ENCODE data around the gene SEMA6B.

SEMA6B gene

DNA sequence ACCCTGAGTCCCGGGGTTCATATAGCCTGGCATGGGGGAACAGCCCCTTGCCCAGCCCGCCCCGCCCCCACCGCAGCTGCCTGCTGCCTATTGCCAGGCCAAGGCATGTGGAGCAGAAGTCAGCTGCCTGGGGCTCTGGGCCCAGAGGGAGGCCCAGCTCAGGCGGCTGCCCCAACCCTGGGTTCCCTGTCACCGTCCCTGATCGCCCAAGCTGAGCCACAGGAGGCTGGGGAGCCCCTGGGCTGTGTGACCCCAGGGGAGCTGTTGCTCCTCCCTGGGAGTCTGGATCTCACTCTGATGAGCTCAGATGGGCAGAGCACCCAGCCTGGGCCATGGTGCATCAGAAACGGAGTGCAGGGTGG, 42.6 kb downstream of the SEMA6B start:
- no peak overlapping the region for H3K9ac ChIP-seq (ENCODE audit: low read depth, low read length)
- peaks cover 63% of the 10 kb centered on the region for H3K27me3 ChIP-seq (ENCODE audit: insufficient read depth, low read length)
- H3K4me3 ChIP-seq (ENCODE audit: low read length) = no peak overlapping the region
- no peaks in the 10 kb centered on the region for H3K4me1 ChIP-seq (ENCODE audit: insufficient read depth, low read length)
- H3K9me3 ChIP-seq (ENCODE audit: insufficient read depth, low read depth, low read length) = no peaks in the 10 kb centered on the region
- no peak overlapping the region for H3K27ac ChIP-seq (ENCODE audit: low read length)
- H3K36me3 ChIP-seq (ENCODE audit: insufficient read depth, low read depth, low read length) = no peaks in the 10 kb centered on the region

DNA sequence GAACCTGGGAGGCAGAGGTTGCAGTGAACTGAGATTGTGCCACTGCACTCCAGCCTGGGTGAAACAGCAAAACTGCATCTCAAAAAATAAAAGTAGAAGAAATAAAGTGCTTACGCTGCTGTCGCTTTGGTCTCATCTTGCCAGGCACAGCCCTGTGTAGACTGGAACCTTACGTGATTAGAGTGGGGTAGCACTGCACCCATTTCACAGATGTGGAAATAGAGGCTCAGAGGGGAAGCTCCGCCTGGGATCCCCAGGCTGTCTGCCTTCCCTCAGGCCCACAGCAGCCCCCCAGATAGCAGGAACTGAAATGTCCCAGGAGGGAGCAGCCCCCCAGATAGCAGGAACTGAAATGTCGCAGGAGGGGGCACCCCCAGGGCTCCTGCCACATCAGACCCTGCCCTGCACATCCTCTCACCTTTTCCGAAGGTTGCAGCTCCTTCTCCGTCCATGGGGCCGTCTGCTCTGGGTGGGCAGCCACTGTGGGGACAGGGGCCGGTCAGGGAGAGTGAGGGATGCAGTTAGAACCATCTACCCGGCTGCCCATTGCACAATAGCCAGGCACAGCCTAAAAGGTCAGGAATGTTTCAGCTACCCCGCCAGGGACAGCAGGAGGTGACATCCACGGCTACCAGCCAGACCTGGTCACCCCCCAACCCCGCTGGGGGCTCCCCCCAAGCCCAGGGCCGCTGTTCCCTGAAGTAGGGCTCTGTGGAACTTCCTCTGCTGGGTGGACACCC, 43.1 kb downstream of the SEMA6B start:
- H3K27ac ChIP-seq (ENCODE audit: low read length) = no peak overlapping the region
- no peaks in the 10 kb centered on the region for H3K4me1 ChIP-seq (ENCODE audit: insufficient read depth, low read length)
- no peak overlapping the region for H3K9ac ChIP-seq (ENCODE audit: low read depth, low read length)
- peaks cover 63% of the 10 kb centered on the region for H3K27me3 ChIP-seq (ENCODE audit: insufficient read depth, low read length)
- no peak overlapping the region for H3K4me3 ChIP-seq (ENCODE audit: low read length)
- no peaks in the 10 kb centered on the region for H3K36me3 ChIP-seq (ENCODE audit: insufficient read depth, low read depth, low read length)
- no peaks in the 10 kb centered on the region for H3K9me3 ChIP-seq (ENCODE audit: insufficient read depth, low read depth, low read length)

DNA sequence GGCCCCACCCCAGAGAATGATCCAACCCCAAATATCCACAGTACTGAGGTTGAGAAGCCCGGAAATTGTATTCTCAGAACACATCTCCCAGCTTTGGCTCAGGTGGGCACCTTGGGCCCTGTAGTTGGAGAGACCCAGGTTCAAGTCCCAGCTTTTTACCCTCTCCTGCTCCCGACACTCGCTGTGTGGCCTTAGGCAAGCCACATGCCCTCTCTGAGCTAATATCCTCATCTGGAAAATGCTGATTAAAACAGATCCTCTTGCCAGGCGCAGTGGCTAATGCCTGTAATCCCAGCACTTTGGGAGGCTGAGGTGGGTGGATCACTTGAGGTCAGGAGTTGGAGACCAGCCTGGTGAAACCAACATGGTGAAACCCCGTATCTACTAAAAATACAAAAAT, 43.8 kb downstream of the SEMA6B start:
- H3K9ac ChIP-seq (ENCODE audit: low read depth, low read length) = no peak overlapping the region
- no peak overlapping the region for H3K4me3 ChIP-seq (ENCODE audit: low read length)
- H3K36me3 ChIP-seq (ENCODE audit: insufficient read depth, low read depth, low read length) = no peaks in the 10 kb centered on the region
- H3K27me3 ChIP-seq (ENCODE audit: insufficient read depth, low read length) = peaks cover 65% of the 10 kb centered on the region
- no peak overlapping the region for H3K27ac ChIP-seq (ENCODE audit: low read length)
- no peaks in the 10 kb centered on the region for H3K4me1 ChIP-seq (ENCODE audit: insufficient read depth, low read length)
- no peaks in the 10 kb centered on the region for H3K9me3 ChIP-seq (ENCODE audit: insufficient read depth, low read depth, low read length)

DNA sequence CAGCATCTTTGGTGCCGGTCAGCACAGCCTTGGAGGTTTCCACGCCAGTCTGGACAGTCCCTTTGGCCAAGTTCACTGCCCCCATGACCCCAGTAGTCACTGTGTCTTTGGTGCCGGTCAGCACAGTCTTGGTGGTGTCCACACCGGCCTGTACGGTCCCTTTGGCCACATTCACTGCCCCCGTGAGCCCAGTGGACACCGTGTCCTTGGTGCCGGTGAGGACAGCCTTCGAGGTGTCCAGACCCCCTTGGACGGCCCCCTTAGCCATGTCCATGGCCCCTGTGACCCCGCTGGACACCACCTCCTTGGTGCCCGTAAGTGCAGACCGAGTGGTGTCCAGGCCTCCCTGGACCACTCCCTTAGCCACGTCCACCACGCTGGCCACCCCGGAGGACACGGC, 46.2 kb downstream of the SEMA6B start:
- H3K4me3 ChIP-seq (ENCODE audit: low read length) = no peak overlapping the region
- H3K36me3 ChIP-seq (ENCODE audit: insufficient read depth, low read depth, low read length) = no peaks in the 10 kb centered on the region
- H3K27me3 ChIP-seq (ENCODE audit: insufficient read depth, low read length) = peaks cover 60% of the 10 kb centered on the region
- no peak overlapping the region for H3K9ac ChIP-seq (ENCODE audit: low read depth, low read length)
- no peak overlapping the region for H3K27ac ChIP-seq (ENCODE audit: low read length)
- H3K4me1 ChIP-seq (ENCODE audit: insufficient read depth, low read length) = no peaks in the 10 kb centered on the region
- no peaks in the 10 kb centered on the region for H3K9me3 ChIP-seq (ENCODE audit: insufficient read depth, low read depth, low read length)

DNA sequence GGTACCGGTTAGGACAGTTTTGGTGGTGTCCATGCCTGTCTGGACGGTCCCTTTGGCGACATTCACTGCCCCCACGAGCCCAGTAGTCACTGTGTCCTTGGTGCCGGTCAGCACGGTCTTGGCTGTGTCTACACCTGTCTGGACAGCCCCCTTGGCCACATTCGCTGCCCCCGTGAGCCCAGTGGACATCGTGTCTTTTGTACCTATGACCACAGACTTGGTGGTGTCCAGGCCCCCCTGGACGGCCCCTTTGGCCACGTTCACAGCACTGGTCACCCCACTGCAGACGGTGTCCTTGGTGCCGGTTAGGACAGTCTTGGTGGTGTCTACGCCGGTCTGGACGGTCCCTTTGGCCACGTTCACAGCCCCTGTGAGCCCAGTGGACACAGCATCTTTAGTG, 47.4 kb downstream of the SEMA6B start:
- Histone ChIP-seq H3K9me3 (ENCODE audit: insufficient read depth, low read depth, low read length) (no peaks in the 10 kb centered on the region), H3K9ac (ENCODE audit: low read depth, low read length) (no peak overlapping the region), H3K4me1 (ENCODE audit: insufficient read depth, low read length) (no peaks in the 10 kb centered on the region), H3K4me3 (ENCODE audit: low read length) (no peak overlapping the region), H3K27ac (ENCODE audit: low read length) (no peak overlapping the region), H3K27me3 (ENCODE audit: insufficient read depth, low read length) (peaks cover 67% of the 10 kb centered on the region), H3K36me3 (ENCODE audit: insufficient read depth, low read depth, low read length) (no peaks in the 10 kb centered on the region)

DNA sequence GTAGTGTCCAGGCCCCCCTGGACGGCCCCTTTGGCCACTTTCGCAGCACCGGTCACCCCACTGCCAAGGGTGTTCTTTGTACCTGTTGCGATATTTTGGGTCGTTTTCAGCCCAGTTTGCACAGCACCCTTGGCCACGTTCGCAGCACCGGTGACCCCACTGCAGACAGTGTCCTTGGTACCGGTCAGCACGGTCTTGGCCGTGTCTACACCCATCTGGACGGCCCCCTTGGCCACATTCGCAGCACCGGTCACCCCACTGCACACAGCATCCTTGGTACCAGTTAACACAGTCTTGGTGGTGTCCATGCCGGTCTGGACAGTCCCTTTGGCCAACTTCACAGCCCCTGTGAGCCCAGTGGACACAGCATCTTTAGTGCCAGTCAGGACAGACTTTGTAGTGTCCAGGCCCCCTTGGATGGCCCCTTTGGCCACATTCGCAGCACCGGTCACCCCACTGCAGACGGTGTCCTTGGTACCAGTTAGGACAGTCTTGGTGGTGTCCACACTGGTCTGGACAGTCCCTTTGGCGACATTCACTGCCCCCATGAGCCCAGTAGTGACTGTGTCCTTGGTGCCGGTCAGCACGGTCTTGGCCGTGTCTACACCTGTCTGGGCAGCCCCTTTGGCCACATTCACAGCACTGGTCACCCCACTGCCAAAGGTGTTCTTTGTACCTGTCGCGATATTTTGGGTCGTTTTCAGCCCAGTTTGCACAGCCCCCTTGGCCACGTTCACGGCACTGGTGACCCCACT, 48.0 kb downstream of the SEMA6B start:
- H3K9ac ChIP-seq (ENCODE audit: low read depth, low read length) = no peak overlapping the region
- no peaks in the 10 kb centered on the region for H3K36me3 ChIP-seq (ENCODE audit: insufficient read depth, low read depth, low read length)
- no peaks in the 10 kb centered on the region for H3K9me3 ChIP-seq (ENCODE audit: insufficient read depth, low read depth, low read length)
- no peaks in the 10 kb centered on the region for H3K4me1 ChIP-seq (ENCODE audit: insufficient read depth, low read length)
- H3K27ac ChIP-seq (ENCODE audit: low read length) = no peak overlapping the region
- H3K4me3 ChIP-seq (ENCODE audit: low read length) = no peak overlapping the region
- H3K27me3 ChIP-seq (ENCODE audit: insufficient read depth, low read length) = peaks cover 69% of the 10 kb centered on the region

DNA sequence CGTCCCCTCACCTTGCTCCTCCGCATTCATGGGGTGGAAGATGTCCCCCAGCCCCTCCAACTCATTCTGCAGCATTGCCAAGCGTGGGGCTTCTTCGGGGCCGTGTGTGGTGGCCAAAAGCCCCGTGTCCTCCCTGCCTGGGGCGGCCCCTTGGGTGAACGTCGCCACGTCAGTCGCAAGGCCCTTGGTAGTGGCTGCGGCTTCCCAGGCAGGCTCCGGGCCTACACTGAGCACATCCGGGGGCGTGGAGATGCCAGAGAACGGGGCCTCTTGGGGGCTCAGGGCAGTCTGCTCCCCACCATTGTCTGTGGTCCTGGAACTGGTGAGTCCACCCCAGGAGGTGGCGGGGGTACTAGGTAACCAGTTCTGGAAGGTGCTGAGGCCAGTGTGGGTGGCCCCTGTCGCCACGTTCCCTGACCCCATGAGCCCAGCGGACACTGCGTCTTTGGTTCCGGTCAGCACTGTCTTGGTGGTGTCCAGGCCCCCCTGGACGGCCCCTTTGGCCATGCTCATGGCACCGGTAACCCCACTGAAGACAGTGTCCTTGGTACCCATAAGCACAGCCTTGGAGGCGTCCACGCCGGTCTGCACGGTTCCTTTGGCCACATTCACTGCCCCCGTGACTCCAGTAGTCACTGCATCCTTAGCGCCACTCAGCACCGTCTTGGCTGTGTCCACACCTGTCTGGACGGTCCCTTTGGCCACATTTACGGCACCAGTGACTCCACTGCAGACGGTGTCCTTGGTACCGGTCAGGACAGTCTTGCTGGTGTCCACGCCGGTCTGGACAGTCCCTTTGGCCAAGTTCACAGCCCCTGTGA, 48.8 kb downstream of the SEMA6B start:
- H3K36me3 ChIP-seq (ENCODE audit: insufficient read depth, low read depth, low read length) = no peaks in the 10 kb centered on the region
- no peak overlapping the region for H3K27ac ChIP-seq (ENCODE audit: low read length)
- H3K4me1 ChIP-seq (ENCODE audit: insufficient read depth, low read length) = no peaks in the 10 kb centered on the region
- H3K27me3 ChIP-seq (ENCODE audit: insufficient read depth, low read length) = peaks cover 62% of the 10 kb centered on the region
- no peak overlapping the region for H3K9ac ChIP-seq (ENCODE audit: low read depth, low read length)
- no peaks in the 10 kb centered on the region for H3K9me3 ChIP-seq (ENCODE audit: insufficient read depth, low read depth, low read length)
- no peak overlapping the region for H3K4me3 ChIP-seq (ENCODE audit: low read length)

DNA sequence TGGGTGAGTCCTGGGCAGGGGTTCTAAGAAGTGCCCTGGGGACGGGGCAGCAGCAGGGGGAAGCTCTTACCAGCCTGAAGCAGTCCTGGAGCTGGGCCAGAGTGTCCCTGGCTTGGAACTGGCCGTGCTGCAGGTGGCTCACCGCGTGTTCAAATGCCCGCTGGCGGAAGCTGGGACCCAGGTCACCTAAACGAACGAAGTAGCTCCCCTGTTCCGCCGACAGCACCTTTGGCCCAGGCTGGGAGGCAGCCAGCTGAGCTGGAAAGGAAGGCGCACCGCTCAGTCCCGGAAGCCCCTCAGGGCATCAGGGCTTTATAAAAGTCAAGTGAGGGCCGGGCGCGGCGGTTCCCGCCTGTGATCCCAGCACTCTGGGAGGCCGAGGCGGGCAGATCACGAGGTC, 50.8 kb downstream of the SEMA6B start:
- Histone ChIP-seq H3K9ac (ENCODE audit: low read depth, low read length) (no peak overlapping the region), H3K36me3 (ENCODE audit: insufficient read depth, low read depth, low read length) (peaks cover 9% of the 10 kb centered on the region), H3K27me3 (ENCODE audit: insufficient read depth, low read length) (peaks cover 52% of the 10 kb centered on the region), H3K4me3 (ENCODE audit: low read length) (no peak overlapping the region), H3K4me1 (ENCODE audit: insufficient read depth, low read length) (no peaks in the 10 kb centered on the region), H3K9me3 (ENCODE audit: insufficient read depth, low read depth, low read length) (no peaks in the 10 kb centered on the region), H3K27ac (ENCODE audit: low read length) (no peak overlapping the region)

DNA sequence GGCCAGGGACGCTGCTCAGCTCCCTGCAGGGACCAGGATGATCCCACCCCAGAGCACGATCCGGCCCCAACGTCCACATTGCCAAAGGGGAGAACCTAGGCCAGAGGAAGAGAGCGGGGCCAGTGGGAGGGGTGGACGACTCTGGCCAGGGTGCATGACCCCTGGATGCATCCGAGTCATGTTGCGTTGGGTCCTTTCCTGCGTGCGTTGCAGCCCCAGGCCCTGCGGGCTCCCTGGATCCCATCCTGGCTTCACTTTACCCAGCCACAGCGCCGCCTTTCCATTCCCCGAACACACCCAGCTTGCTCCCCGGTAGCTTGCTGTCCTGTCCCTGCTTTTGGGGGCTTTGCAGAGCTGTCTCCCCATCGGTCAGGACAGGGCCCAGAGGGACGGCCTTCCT, 51.7 kb downstream of the SEMA6B start:
- Histone ChIP-seq H3K9ac (ENCODE audit: low read depth, low read length) (no peak overlapping the region), H3K36me3 (ENCODE audit: insufficient read depth, low read depth, low read length) (peaks cover 9% of the 10 kb centered on the region), H3K27ac (ENCODE audit: low read length) (no peak overlapping the region)

DNA sequence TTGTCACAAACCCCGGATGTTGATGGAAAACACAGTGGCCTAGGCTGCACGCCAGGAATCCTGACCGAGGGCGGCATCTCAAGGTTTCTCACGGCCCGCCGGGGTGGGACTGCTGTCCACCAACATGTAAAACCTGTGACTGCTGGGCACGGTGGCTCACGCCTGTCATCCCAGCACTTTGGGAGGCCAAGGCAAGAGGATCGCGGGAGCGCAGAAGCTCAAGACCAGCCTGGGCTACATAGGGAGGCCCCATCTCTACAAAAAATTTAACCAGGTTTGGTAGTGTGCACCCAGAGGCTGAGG, 52.4 kb downstream of the SEMA6B start:
- H3K4me1 ChIP-seq (ENCODE audit: insufficient read depth, low read length) = no peaks in the 10 kb centered on the region
- H3K9me3 ChIP-seq (ENCODE audit: insufficient read depth, low read depth, low read length) = no peaks in the 10 kb centered on the region
- no peak overlapping the region for H3K4me3 ChIP-seq (ENCODE audit: low read length)
- no peak overlapping the region for H3K27ac ChIP-seq (ENCODE audit: low read length)
- peaks cover 16% of the 10 kb centered on the region for H3K36me3 ChIP-seq (ENCODE audit: insufficient read depth, low read depth, low read length)
- H3K27me3 ChIP-seq (ENCODE audit: insufficient read depth, low read length) = peaks cover 36% of the 10 kb centered on the region
- H3K9ac ChIP-seq (ENCODE audit: low read depth, low read length) = no peak overlapping the region

More for the DNA sequence above, 51.7 kb downstream of the SEMA6B start:
- Histone ChIP-seq H3K4me1 (ENCODE audit: insufficient read depth, low read length) (no peaks in the 10 kb centered on the region), H3K4me3 (ENCODE audit: low read length) (no peak overlapping the region), H3K27me3 (ENCODE audit: insufficient read depth, low read length) (peaks cover 43% of the 10 kb centered on the region), H3K9me3 (ENCODE audit: insufficient read depth, low read depth, low read length) (no peaks in the 10 kb centered on the region)

DNA sequence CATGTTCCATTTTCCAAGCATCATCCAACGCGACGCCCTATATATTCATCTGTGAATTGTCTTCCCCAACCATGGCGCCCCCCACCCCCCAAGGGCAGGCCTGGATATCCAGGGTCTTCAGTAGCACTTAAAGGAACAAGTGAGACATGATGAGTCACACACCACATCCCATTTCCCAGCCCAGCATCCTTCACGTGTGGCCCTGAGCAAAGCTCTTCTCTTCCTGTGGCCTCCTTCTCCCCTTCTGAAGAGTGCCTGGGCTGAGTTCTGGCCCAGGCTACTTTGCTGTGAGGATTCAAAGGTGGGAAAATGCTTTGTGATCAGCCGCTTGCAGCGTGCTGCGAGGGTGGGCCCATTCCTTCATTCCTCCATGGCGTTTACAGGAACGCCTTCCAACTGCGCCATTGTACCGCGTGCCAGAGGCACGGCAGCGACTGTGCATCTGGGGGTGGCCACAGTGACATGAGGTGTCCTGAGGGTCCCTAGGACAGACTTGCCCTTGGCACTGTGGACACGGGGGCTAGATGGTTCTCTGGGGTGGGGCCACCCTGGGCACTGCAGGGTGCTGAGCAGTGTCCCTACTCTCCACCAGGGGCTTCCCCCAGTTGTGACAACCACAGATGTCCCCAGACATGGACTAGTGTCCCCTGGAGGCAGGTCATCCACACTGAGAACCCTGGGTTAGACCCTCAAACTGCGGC, 52.9 kb downstream of the SEMA6B start:
- peaks cover 31% of the 10 kb centered on the region for H3K27me3 ChIP-seq (ENCODE audit: insufficient read depth, low read length)
- no peak overlapping the region for H3K9ac ChIP-seq (ENCODE audit: low read depth, low read length)
- H3K36me3 ChIP-seq (ENCODE audit: insufficient read depth, low read depth, low read length) = peaks cover 21% of the 10 kb centered on the region
- no peak overlapping the region for H3K27ac ChIP-seq (ENCODE audit: low read length)
- H3K9me3 ChIP-seq (ENCODE audit: insufficient read depth, low read depth, low read length) = no peaks in the 10 kb centered on the region
- no peak overlapping the region for H3K4me3 ChIP-seq (ENCODE audit: low read length)
- H3K4me1 ChIP-seq (ENCODE audit: insufficient read depth, low read length) = no peaks in the 10 kb centered on the region

Measured in iPS-20b (cell line).